Measurements from ENCODE around the gene KLF9.

Gene KLF9

GRCh38 chr9:70409280-70409679 is 5.2 kb downstream of the KLF9 start:
- TF ChIP-seq CTCF (IDR thresholded peaks at IDR 0.05) (no peak), ZFX (IDR thresholded peaks at IDR 0.05; ENCODE audit: borderline replicate concordance) (no peak)
- H3K27ac ChIP-seq, result peak overlapping the region; percentile 23; the same call in 1 of the 2 replicates

GRCh38 chr9:70408393-70409040 is 5.9 kb downstream of the KLF9 start:
- TF ChIP-seq ZFX (IDR thresholded peaks at IDR 0.05; ENCODE audit: borderline replicate concordance), result no peak
- no peak for TF ChIP-seq CTCF (IDR thresholded peaks at IDR 0.05)
- no peak overlapping the region for H3K27ac ChIP-seq

GRCh38 chr9:70407081-70407503 is 7.4 kb downstream of the KLF9 start:
- H3K27ac ChIP-seq, result no peak overlapping the region
- TF ChIP-seq CTCF (IDR thresholded peaks at IDR 0.05) (no peak), ZFX (IDR thresholded peaks at IDR 0.05; ENCODE audit: borderline replicate concordance) (no peak)

GRCh38 chr9:70406434-70406862 is 8.0 kb downstream of the KLF9 start:
- no peak overlapping the region for H3K27ac ChIP-seq
- TF ChIP-seq CTCF (IDR thresholded peaks at IDR 0.05) (no peak), ZFX (IDR thresholded peaks at IDR 0.05; ENCODE audit: borderline replicate concordance) (no peak)

- H3K27ac ChIP-seq, result no peak overlapping the region
- TF ChIP-seq ZFX (IDR thresholded peaks at IDR 0.05; ENCODE audit: borderline replicate concordance) (no peak), CTCF (IDR thresholded peaks at IDR 0.05) (no peak)
Observed at GRCh38 chr9:70405808-70406433, 8.5 kb downstream of the KLF9 start.

- no peak overlapping the region for H3K27ac ChIP-seq
- no peak for TF ChIP-seq CTCF (IDR thresholded peaks at IDR 0.05)
- TF ChIP-seq ZFX (IDR thresholded peaks at IDR 0.05; ENCODE audit: borderline replicate concordance), result no peak
Observed at GRCh38 chr9:70404261-70404660, 10.2 kb downstream of the KLF9 start.

- no peak for TF ChIP-seq CTCF (IDR thresholded peaks at IDR 0.05)
- no peak for TF ChIP-seq ZFX (IDR thresholded peaks at IDR 0.05; ENCODE audit: borderline replicate concordance)
- no peak overlapping the region for H3K27ac ChIP-seq
Observed at GRCh38 chr9:70403618-70404025, 10.8 kb downstream of the KLF9 start.
